Natural killer cell (primary cell): ENCODE data around the gene FHL2. TPM values are rescaled to one million over a fixed set of nuclear protein-coding genes. Genes with fewer than 3 reads are reported as not detected.

Experiments used
- ATAC-seq, 3 donors: fragments of 150-1000 bp in 2 of 3; fragments of 200-7000 bp in 1 of 3; cut with Tn5 transposase; 1 replicate in 1 of 3; 2 replicates in 2 of 3; pipeline ENCODE4 v1.10.0; 2021; ENCODE audit warnings: mild to moderate bottlenecking in 2 of 3, moderate library complexity in 2 of 3
- DNase-seq, 2 donors: peaks; one replicate each; pipeline versions ENCODE4 v3.0.0 to v3.0.0-alpha.2; 2013 to 2021; ENCODE audit warnings: mixed read lengths in 1 of 2
- H3K27ac ChIP-seq: one replicate; pipeline ENCODE4 v1.5.1; 2013; ENCODE audit warnings: mild to moderate bottlenecking, low read length
- H3K27me3 ChIP-seq: one replicate; pipeline ENCODE4 v1.6.1; 2013; ENCODE audit warnings: low read length; ENCODE audit not compliant: control insufficient read depth, insufficient read depth
- H3K36me3 ChIP-seq: one replicate; pipeline ENCODE4 v1.6.1; 2013; ENCODE audit warnings: low read length; ENCODE audit not compliant: control insufficient read depth, insufficient read depth
- H3K4me1 ChIP-seq: one replicate; pipeline ENCODE4 v1.6.1; 2013; ENCODE audit warnings: low read length; ENCODE audit not compliant: control insufficient read depth, insufficient read depth
- H3K4me3 ChIP-seq: one replicate; pipeline ENCODE4 v1.5.1; 2013; ENCODE audit warnings: low read length
- H3K9me3 ChIP-seq: one replicate; pipeline ENCODE4 v1.6.1; 2013; ENCODE audit warnings: low read length; ENCODE audit not compliant: control insufficient read depth, insufficient read depth
- H3K27ac Mint-ChIP-seq, 2 donors: one replicate each; pipeline ENCODE4 v1.8.0; 2022; ENCODE audit warnings: mild to moderate bottlenecking in 2 of 2, mixed read lengths in 2 of 2, moderate library complexity in 1 of 2
- H3K27me3 Mint-ChIP-seq, 2 donors: one replicate each; pipeline ENCODE4 v1.8.0; 2022; ENCODE audit warnings: low read depth in 2 of 2, mixed read lengths in 2 of 2
- H3K36me3 Mint-ChIP-seq: one replicate; pipeline ENCODE4 v1.8.0; 2022; ENCODE audit warnings: mixed read lengths
- H3K4me1 Mint-ChIP-seq, 2 donors: one replicate each; pipeline ENCODE4 v1.8.0; 2022; ENCODE audit warnings: mixed read lengths in 2 of 2
- H3K4me3 Mint-ChIP-seq: one replicate; pipeline ENCODE4 v1.8.0; 2022; ENCODE audit warnings: mild to moderate bottlenecking, moderate library complexity, mixed read lengths
- H3K9me3 Mint-ChIP-seq, 2 donors: one replicate each; pipeline ENCODE4 v1.8.0; 2022; ENCODE audit warnings: mixed read lengths in 2 of 2
- CTCF ChIP-seq: fragments of 200-600 bp; IDR thresholded peaks from one replicate; pipeline ENCODE4 v1.8.0; 2022; ENCODE audit warnings: antibody characterized with exemption
- WGBS: methylation state at CpG from one replicate; pipeline ENCODE4 v1.1.7; 2013; ENCODE audit warnings: missing lambda C conversion rate; ENCODE audit not compliant: insufficient coverage; 5-methylcytosine and 5-hydroxymethylcytosine counted together
- intact Hi-C: fragments of 100-400 bp; cut with micrococcal nuclease; formaldehyde crosslinking; loops from one replicate; pipeline ENCODE4 v1.14.2; 2022
- total RNA-seq, 4 donors: library from RNA; stranded (reverse); fragments of 120-200 nt in 1 of 4; gene quantifications; one replicate each; pipeline versions ENCODE4 v1.2.3 to v1.2.4, GENCODE V29; 2013 to 2022

FHL2 gene
- total RNA-seq, 3 donors from 2014 or later (not counting 1 experiment from before 2014, with no cell fraction given): 0.26 to 1.3 (median 0.84) TPM

- H3K4me1 ChIP-seq: no peaks in the 10 kb centered on the region
- Mint-ChIP-seq H3K4me1 (peaks cover 40 to 42% of the 10 kb centered on the region in 2 donors), H3K9me3 (no peaks in the 10 kb centered on the region), H3K27me3 (no peaks in the 10 kb centered on the region), H3K27ac (no peak overlapping the region), H3K4me3 (no peak overlapping the region), H3K36me3 (no peaks in the 10 kb centered on the region)
- no peaks in the 10 kb centered on the region for H3K27me3 ChIP-seq
- no peaks in the 10 kb centered on the region for H3K36me3 ChIP-seq
- no peak overlapping the region for H3K27ac ChIP-seq
- no peaks in the 10 kb centered on the region for H3K9me3 ChIP-seq
- ATAC-seq (no peak), DNase-seq (no peak)
- 100% methylated on average over 1 of the region's 3 CpGs for WGBS
- TF ChIP-seq CTCF: no peak
- intact Hi-C loops: no loop called here
- H3K4me3 ChIP-seq: no peak overlapping the region
Measured at GRCh38 chr2:105321875-105322646, 76.8 kb downstream of the FHL2 start.

- no peak for TF ChIP-seq CTCF
- H3K4me1 ChIP-seq: no peaks in the 10 kb centered on the region
- no peak overlapping the region for H3K27ac ChIP-seq
- no peak overlapping the region for H3K4me3 ChIP-seq
- WGBS: 95% methylated on average over 6 of the region's 7 CpGs
- Mint-ChIP-seq H3K36me3 (no peaks in the 10 kb centered on the region), H3K4me1 (peaks cover 34 to 42% of the 10 kb centered on the region in 2 donors), H3K4me3 (no peak overlapping the region), H3K9me3 (no peaks in the 10 kb centered on the region), H3K27me3 (no peaks in the 10 kb centered on the region), H3K27ac (no peak overlapping the region)
- H3K27me3 ChIP-seq: no peaks in the 10 kb centered on the region
- intact Hi-C loops: no loop called here
- no peak for DNase-seq
- H3K36me3 ChIP-seq: no peaks in the 10 kb centered on the region
- no peak for ATAC-seq
- no peaks in the 10 kb centered on the region for H3K9me3 ChIP-seq
Measured at GRCh38 chr2:105320651-105321215, 78.1 kb downstream of the FHL2 start.

- no peak for TF ChIP-seq CTCF
- WGBS: 94% methylated on average over 3 of the region's 3 CpGs
- intact Hi-C loops: no loop called here
- no peaks in the 10 kb centered on the region for H3K36me3 ChIP-seq
- H3K9me3 Mint-ChIP-seq: no peaks in the 10 kb centered on the region
- H3K27ac Mint-ChIP-seq: no peak overlapping the region
- no peaks in the 10 kb centered on the region for H3K36me3 Mint-ChIP-seq
- H3K4me1 ChIP-seq: no peaks in the 10 kb centered on the region
- H3K27me3 Mint-ChIP-seq: no peaks in the 10 kb centered on the region
- no peaks in the 10 kb centered on the region for H3K27me3 ChIP-seq
- no peak overlapping the region for H3K4me3 ChIP-seq
- ATAC-seq (no peak), DNase-seq (no peak)
- no peak overlapping the region for H3K27ac ChIP-seq
- no peak overlapping the region for H3K4me3 Mint-ChIP-seq
- no peaks in the 10 kb centered on the region for H3K9me3 ChIP-seq
- peaks cover 15 to 32% of the 10 kb centered on the region in 2 donors for H3K4me1 Mint-ChIP-seq
Measured at GRCh38 chr2:105317937-105318336, 80.9 kb downstream of the FHL2 start.
